Adrenal gland (tissue), 5 donors: ENCODE results near the gene PSAP.

ENCODE experiments used
- CTCF ChIP-seq, 6 experiments: fragments of 450-650 bp in 4 of 6; fragments of 200-600 bp in 2 of 6; sonication (generic) in 1 of 6; IDR thresholded peaks; 1 replicate in 5 of 6; 2 replicates in 1 of 6; pipeline versions ENCODE4 v1.5.1 to v1.8.0; 2016 to 2021; ENCODE audit warnings: antibody characterized with exemption in 6 of 6, mild to moderate bottlenecking in 2 of 6, moderate library complexity in 1 of 6
- POLR2A ChIP-seq, 2 donors: fragments of 450-650 bp; IDR thresholded peaks; one replicate each; pipeline ENCODE4 v1.6.1; 2017; ENCODE audit warnings: antibody characterized with exemption in 2 of 2, mild to moderate bottlenecking in 2 of 2, moderate library complexity in 1 of 2
- donor health status: DM: no; HTN: no; CAD: no.

- TF ChIP-seq CTCF (IDR thresholded peaks at IDR 0.05) (no peak), POLR2A (IDR thresholded peaks at IDR 0.05) (no peak)
Measured at GRCh38 chr10:71770789-71771188, 80.3 kb downstream of the PSAP start.
